ENCODE measurements around the gene SLC37A3. TPM values are rescaled to one million over a fixed set of nuclear protein-coding genes. Genes with fewer than 3 reads are reported as not detected.

SLC37A3 gene
- total RNA-seq, 1 experiment from 2014 or later = 57.8 TPM

- H3K4me1 ChIP-seq (ENCODE audit: control insufficient read depth, insufficient read depth, low read length) = no peaks in the 10 kb centered on the region
- intact Hi-C loops (cut with micrococcal nuclease; ENCODE audit: unreplicated experiment) (no loop called here), in situ Hi-C loops (cut with HindIII; ENCODE audit: low pct_unique_long_range_greater_than_20kb, low sequenced_read_pairs) (no loop called here)
- no peaks in the 10 kb centered on the region for H3K27me3 ChIP-seq (ENCODE audit: control insufficient read depth, insufficient read depth, low read length)
- H3K4me3 ChIP-seq (ENCODE audit: low read depth in 2 of 2, low read length in 2 of 2) = no peak overlapping the region
- ChIA-PET CTCF (no interaction called here), POLR2A (no interaction called here)
- ATAC-seq = no peak
- TF ChIP-seq CTCF (IDR thresholded peaks at IDR 0.05) = no peak
- no peak for TF ChIP-seq SIN3A (IDR thresholded peaks at IDR 0.05; ENCODE audit: borderline replicate concordance, insufficient read depth, low read depth, low read length)
- no peak for TF ChIP-seq TCF7L2 (IDR thresholded peaks at IDR 0.05; ENCODE audit: low read depth, low read length)
- no peak for TF ChIP-seq POLR2AphosphoS5 (IDR thresholded peaks at IDR 0.05; ENCODE audit: low read depth, low read length)
- no peak for TF ChIP-seq REST (IDR thresholded peaks at IDR 0.05; ENCODE audit: insufficient read depth in 1 of 2, low read depth in 2 of 2, low read length in 1 of 2)
- no peaks in the 10 kb centered on the region for H3K36me3 ChIP-seq (ENCODE audit: control insufficient read depth, insufficient read depth, low read length)
- no peak overlapping the region for H3K27ac ChIP-seq (ENCODE audit: low read length)
- no peaks in the 10 kb centered on the region for H3K9me3 ChIP-seq (ENCODE audit: control insufficient read depth, insufficient read depth, low read depth, low read length)
- no TSS peak for BruUV-seq (replicated peaks)
- DNase-seq (ENCODE audit: low read depth, low spot score) = no peak
These were observed 27.8 kb upstream of the SLC37A3 start for GRCh38 chr7:140426130-140426529.

GRCh38 chr7:140425718-140426117 is 27.4 kb upstream of the SLC37A3 start:
- intact Hi-C loops (cut with micrococcal nuclease; ENCODE audit: unreplicated experiment) (no loop called here), in situ Hi-C loops (cut with HindIII; ENCODE audit: low pct_unique_long_range_greater_than_20kb, low sequenced_read_pairs) (no loop called here)
- TF ChIP-seq CTCF (IDR thresholded peaks at IDR 0.05) (no peak), SIN3A (IDR thresholded peaks at IDR 0.05; ENCODE audit: borderline replicate concordance, insufficient read depth, low read depth, low read length) (no peak), REST (IDR thresholded peaks at IDR 0.05; ENCODE audit: insufficient read depth in 1 of 2, low read depth in 2 of 2, low read length in 1 of 2) (no peak), POLR2AphosphoS5 (IDR thresholded peaks at IDR 0.05; ENCODE audit: low read depth, low read length) (no peak), TCF7L2 (IDR thresholded peaks at IDR 0.05; ENCODE audit: low read depth, low read length) (no peak)
- H3K4me3 ChIP-seq (ENCODE audit: low read depth in 2 of 2, low read length in 2 of 2) = no peak overlapping the region
- BruUV-seq (replicated peaks) = no TSS peak
- no peaks in the 10 kb centered on the region for H3K9me3 ChIP-seq (ENCODE audit: control insufficient read depth, insufficient read depth, low read depth, low read length)
- no peak overlapping the region for H3K27ac ChIP-seq (ENCODE audit: low read length)
- H3K4me1 ChIP-seq (ENCODE audit: control insufficient read depth, insufficient read depth, low read length) = no peaks in the 10 kb centered on the region
- no peaks in the 10 kb centered on the region for H3K27me3 ChIP-seq (ENCODE audit: control insufficient read depth, insufficient read depth, low read length)
- no peaks in the 10 kb centered on the region for H3K36me3 ChIP-seq (ENCODE audit: control insufficient read depth, insufficient read depth, low read length)
- DNase-seq (ENCODE audit: low read depth, low spot score) (no peak), ATAC-seq (no peak)
- POLR2A ChIA-PET = no interaction called here
- CTCF ChIA-PET = no interaction called here
